ENCODE measurements around the gene CDCA4.

GRCh38 chr14:104977008-104977680, 43.7 kb downstream of the CDCA4 start:
- TF ChIP-seq, protein P1, sequence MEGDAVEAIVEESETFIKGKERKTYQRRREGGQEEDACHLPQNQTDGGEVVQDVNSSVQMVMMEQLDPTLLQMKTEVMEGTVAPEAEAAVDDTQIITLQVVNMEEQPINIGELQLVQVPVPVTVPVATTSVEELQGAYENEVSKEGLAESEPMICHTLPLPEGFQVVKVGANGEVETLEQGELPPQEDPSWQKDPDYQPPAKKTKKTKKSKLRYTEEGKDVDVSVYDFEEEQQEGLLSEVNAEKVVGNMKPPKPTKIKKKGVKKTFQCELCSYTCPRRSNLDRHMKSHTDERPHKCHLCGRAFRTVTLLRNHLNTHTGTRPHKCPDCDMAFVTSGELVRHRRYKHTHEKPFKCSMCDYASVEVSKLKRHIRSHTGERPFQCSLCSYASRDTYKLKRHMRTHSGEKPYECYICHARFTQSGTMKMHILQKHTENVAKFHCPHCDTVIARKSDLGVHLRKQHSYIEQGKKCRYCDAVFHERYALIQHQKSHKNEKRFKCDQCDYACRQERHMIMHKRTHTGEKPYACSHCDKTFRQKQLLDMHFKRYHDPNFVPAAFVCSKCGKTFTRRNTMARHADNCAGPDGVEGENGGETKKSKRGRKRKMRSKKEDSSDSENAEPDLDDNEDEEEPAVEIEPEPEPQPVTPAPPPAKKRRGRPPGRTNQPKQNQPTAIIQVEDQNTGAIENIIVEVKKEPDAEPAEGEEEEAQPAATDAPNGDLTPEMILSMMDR (conservative IDR thresholded peaks at IDR 0.05): no peak
- TF ChIP-seq EZH2 (IDR thresholded peaks at IDR 0.05; ENCODE audit: low read depth): no peak
